ENCODE results near the gene AOX1.
"Not testable (repeated sequence)": the region's sequence is repeated elsewhere in the genome, so short reads cannot be mapped to it uniquely, and the experiment has no call there.

Gene AOX1

GRCh38 chr2:200631287-200631686 lies 45.5 kb downstream of the AOX1 start:
- DNase-seq, result no peak

- no peak for DNase-seq
Observed at GRCh38 chr2:200634231-200634964, 48.6 kb downstream of the AOX1 start.

GRCh38 chr2:200635251-200635650 lies 49.4 kb downstream of the AOX1 start:
- DNase-seq, result no peak

GRCh38 chr2:200637901-200638300 lies 52.1 kb downstream of the AOX1 start:
- DNase-seq, result no peak

- DNase-seq, result no peak
Observed at GRCh38 chr2:200640176-200640575, 54.4 kb downstream of the AOX1 start.

- DNase-seq, result no peak
Observed at GRCh38 chr2:200640901-200641300, 55.1 kb downstream of the AOX1 start.

GRCh38 chr2:200648518-200649281 lies 62.9 kb downstream of the AOX1 start:
- not testable (repeated sequence) for DNase-seq

- DNase-seq, result no peak
Observed at GRCh38 chr2:200649724-200650123, 63.9 kb downstream of the AOX1 start.

GRCh38 chr2:200650195-200650594 lies 64.4 kb downstream of the AOX1 start:
- DNase-seq, result no peak

- no peak for DNase-seq
Observed at GRCh38 chr2:200652158-200652557, 66.3 kb downstream of the AOX1 start.

- no peak for DNase-seq
Observed at GRCh38 chr2:200653021-200653420, 67.2 kb downstream of the AOX1 start.

- no peak for DNase-seq
Observed at GRCh38 chr2:200654823-200655222, 69.0 kb downstream of the AOX1 start.

GRCh38 chr2:200655918-200656580 lies 70.2 kb downstream of the AOX1 start:
- DNase-seq, result no peak

- no peak for DNase-seq
Observed at GRCh38 chr2:200658278-200658864, 72.6 kb downstream of the AOX1 start.

GRCh38 chr2:200659410-200659809 lies 73.6 kb downstream of the AOX1 start:
- DNase-seq, result no peak

- DNase-seq, result no peak
Observed at GRCh38 chr2:200661477-200661876, 75.7 kb downstream of the AOX1 start.

- DNase-seq, result no peak
Observed at GRCh38 chr2:200662727-200663126, 76.9 kb downstream of the AOX1 start.

- no peak for DNase-seq
Observed at GRCh38 chr2:200664770-200665494, 79.1 kb downstream of the AOX1 start.

GRCh38 chr2:200665626-200666453 lies 80.0 kb downstream of the AOX1 start:
- DNase-seq, result no peak

GRCh38 chr2:200667413-200667812 lies 81.6 kb downstream of the AOX1 start:
- no peak for DNase-seq

GRCh38 chr2:200668478-200668877 lies 82.7 kb downstream of the AOX1 start:
- no peak for DNase-seq

GRCh38 chr2:200669308-200669707 lies 83.5 kb downstream of the AOX1 start:
- DNase-seq, result no peak

All from midbrain (tissue), 1 donor.